GM19043 (cell line): ENCODE measurements around the gene NECTIN3.

Experiments used
- ATAC-seq: cut with Tn5 transposase; IDR thresholded peaks from one replicate; pipeline ENCODE4 v1.9.1; 2021; ENCODE audit warnings: low read depth; ENCODE audit not compliant: unreplicated experiment

The NECTIN3 gene, protein sequence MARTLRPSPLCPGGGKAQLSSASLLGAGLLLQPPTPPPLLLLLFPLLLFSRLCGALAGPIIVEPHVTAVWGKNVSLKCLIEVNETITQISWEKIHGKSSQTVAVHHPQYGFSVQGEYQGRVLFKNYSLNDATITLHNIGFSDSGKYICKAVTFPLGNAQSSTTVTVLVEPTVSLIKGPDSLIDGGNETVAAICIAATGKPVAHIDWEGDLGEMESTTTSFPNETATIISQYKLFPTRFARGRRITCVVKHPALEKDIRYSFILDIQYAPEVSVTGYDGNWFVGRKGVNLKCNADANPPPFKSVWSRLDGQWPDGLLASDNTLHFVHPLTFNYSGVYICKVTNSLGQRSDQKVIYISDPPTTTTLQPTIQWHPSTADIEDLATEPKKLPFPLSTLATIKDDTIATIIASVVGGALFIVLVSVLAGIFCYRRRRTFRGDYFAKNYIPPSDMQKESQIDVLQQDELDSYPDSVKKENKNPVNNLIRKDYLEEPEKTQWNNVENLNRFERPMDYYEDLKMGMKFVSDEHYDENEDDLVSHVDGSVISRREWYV

DNA sequence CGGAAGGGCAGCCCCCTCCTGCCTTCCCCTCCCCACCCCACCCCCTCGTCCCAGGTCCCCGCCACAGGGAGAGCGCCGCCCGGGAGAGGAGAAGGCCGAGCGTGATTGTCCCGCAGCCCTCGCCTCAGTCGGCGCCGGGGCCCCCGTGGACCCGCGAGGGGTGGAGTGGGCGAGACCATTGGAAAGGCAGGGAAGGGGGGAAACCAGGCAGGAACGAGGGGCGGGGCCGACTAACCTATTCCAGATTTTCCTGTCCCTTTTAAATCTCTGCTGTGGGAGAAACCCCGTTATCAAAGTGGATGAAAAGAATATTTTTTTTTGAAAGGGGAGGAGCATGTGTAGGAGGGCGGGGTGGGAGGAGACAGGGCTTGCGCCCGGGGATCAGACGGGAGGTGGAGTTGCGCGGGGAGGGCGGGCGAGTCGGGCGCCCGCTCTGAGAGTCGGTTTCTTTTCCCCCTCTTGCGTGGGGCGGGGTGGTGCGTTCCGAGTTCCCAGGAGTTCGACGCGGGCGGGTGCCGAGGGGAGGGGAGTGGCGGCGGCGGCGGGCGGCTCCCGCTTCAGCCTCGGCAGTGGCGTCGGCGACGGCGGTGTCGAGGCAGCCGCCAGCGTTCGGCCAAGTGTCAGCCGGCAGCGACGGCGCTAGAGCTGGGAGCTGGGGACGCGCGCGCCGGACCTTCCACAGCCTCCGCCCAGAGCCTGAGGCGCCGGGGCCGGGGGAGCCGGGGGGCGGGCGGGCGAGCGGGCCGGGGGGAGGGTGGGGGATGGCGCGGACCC, at the start of gene NECTIN3:
Gene NECTIN3 (plus strand): TSS at position 560 of the 774 bp plus-strand sequence. CDS start 202 bp downstream, at position 762.
- ATAC-seq, result peak; percentile 82

DNA sequence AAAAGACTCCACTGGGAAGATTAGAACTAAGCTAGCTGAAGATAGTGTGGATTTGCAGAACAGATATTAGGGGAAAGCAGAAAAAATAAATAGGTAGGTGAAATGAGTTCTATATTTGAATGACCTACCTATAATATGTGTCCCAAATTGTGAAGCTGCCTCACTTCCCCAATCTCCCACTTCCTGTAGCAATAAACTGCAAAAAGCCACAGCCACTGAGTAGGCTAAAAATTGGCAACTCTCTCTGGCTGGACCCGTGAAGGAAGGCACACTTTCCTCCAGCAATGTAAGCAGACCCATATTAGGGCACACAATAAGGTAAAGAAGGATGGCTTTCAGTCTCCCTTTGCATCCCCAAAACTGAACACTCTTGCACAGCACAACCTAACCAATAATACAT, 43.7 kb upstream of the NECTIN3 start:
- ATAC-seq, result no peak

DNA sequence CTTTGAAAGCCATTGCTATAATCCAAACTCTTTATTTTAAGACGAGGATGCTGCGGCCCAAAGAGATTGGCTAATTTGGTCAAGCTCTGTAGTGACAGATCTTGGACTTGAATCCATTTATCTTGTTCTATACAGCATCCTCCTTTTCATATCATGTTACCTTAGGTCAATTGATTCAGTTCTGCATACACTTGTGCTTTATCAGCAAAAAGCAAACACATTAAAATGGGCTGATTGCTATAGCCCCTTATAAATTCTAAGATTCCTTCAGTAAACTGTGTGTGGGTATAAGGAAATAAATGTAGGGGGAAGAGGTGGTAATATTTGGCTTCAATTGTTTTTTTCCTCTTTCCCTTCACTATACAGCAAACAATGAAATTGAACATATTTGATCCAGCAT, 40.1 kb upstream of the NECTIN3 start:
- ATAC-seq, result no peak

DNA sequence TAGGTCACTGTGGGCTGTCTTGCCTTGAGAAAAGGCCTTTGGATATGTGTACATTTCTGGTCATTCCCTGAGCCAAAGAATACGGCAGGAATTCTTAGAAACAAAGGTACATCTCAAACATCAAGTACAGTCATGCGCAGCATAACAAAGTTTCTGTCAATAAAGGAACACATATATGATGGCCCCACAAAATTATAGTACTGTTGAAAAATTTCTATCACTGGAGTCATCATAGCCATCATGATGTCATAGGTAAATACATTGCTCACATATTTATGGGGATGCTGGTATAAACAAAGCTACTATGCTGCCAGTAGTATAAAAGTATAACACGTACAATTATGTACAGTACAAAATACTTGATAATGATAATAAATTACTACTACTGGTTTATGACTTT, 38.9 kb upstream of the NECTIN3 start:
- ATAC-seq, result no peak

DNA sequence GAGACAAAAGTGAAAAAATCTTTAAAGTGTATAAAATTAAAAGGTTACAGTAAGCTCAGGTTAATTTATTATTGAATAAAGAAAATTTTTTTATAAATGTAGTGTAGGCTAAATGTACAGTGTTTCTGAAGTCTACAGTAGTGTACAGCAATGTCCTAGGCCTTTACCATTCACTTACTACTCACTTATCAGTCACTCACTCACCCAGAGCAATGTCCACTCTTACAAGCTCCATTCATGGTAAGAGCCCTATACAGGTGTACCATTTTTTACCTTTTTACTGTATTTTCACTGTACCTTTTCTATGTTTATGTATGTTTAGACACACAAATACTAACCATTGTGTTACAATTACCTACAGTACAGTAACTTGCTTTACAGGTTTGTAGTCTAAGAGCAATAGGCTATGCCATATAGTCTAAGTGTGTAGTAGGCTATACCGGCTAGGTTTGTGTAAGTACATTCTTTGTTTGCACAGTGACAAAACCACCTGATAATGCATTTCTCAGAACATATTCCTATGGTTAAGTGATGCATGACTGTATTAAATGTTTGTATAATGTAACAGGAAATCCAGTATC, 38.1 kb upstream of the NECTIN3 start:
- ATAC-seq, result no peak

DNA sequence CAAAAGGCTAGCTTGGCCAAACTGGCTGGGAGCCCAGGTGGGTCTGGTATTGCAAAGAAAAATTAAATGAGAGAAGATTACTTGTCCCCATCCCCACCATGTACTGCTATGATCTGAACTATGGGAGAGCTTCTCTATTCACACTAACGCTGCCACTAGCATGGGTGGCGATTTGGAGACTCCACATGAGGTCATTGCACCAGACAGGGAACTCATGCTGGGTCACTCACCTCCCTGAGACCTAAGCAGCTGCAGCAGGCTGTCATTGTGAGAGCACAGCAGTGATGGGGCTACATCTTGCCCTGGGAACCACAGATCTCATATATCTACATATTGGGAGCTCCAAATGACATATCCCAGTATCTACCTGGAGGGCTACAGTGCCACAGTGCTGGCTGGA, 36.3 kb upstream of the NECTIN3 start:
- no peak for ATAC-seq

DNA sequence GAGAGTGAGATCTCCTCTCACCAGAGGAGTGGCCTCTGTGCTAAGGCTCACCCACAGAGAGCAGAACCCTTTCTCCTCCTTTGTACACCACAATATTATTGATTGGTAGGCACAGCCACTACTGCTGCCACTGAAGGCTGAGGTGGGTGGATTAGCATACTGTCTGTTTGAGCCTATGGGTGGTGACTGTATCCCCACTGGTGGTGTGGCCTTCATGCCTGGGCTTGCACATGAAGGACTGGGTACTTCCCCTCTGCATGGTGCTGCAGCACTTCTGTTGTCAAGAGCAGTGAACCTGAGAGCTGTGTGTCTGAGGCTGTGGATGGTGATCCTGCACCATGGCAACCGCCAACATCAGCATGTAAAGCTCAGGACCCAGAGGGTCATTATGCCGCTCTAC, 35.7 kb upstream of the NECTIN3 start:
- no peak for ATAC-seq

DNA sequence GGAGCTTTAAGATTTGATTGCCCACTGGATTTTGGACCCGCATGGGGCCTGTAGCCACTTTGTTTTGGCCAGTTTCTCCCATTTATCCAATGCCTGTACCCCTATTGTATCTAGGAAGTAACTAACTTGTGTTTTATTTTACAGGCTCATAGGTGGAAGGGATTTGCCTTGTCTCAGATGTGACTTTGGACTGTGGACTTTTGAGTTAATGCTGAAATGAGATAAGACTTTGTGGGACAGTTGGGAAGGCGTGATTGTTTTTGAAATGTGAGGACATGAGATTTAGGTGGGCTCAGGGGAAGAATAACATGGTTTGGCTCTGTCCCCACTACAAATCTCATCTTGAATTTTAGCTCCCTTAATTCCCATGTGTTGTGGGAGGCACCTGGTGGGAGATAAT, 30.7 kb upstream of the NECTIN3 start:
- no peak for ATAC-seq

DNA sequence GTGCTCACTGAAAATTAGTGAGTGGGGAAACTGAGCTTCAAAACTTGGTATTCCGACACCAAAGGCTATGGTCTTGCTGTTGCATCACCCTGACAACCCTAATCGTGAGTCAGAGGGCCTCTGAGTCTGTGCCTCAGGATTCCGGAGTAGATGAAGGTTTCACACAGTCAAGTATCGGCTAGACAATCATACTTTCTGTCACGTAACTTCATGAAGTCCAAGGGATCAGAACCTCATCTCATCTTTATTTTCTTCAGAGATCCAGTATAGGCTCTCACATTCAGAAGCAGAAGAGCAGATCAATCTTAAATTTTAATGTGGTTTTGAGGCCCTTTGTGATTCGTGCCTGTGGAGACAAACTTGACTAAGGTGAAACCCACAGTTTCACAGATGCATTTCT, 26.1 kb upstream of the NECTIN3 start:
- no peak for ATAC-seq

DNA sequence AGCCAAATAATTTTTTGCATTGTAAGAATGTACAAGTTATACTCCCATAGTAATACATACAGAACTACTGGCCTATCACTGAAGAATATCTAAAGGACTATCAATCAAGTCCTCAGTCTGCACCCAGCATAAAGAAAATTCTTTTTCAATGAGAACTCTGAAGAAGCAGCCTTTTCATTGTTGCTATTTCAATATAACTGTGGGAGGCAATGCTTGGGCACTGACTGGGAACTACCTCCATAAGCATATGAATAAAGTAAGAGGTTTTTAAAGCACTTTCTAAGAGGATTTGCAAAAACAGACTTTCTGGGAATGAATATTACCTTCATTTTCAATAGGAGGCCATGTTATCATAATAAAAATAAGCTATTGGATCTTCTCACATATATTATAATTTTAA, 24.6 kb upstream of the NECTIN3 start:
- no peak for ATAC-seq

DNA sequence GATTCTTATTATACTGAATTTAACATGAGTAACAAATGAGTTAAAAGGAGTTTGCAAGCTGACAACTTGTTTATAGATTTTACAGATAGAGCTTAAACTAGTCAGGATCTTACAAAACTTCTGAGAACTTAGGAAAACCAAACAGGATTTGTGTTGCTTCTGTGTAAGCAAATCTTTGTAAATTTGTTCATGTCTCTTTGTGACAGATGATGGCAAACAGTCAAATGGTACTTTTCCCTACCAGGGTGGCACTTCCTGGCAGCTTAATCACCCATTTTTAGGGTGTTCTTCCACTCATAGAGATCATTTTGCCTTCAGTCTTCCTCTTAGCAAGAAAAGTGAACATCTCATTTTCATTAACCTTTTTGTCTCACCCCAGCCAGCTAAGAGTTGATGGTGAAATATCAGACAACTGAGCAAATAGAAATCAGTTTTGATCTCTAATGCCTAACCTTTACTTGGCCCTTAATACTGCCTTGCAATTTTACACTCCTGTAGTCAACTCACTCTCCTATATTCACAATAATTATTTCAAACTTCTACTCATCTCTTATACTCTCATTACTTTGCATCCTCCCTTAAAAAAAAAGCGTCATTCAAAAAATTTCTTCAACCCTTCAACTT, 23.7 kb upstream of the NECTIN3 start:
- no peak for ATAC-seq

DNA sequence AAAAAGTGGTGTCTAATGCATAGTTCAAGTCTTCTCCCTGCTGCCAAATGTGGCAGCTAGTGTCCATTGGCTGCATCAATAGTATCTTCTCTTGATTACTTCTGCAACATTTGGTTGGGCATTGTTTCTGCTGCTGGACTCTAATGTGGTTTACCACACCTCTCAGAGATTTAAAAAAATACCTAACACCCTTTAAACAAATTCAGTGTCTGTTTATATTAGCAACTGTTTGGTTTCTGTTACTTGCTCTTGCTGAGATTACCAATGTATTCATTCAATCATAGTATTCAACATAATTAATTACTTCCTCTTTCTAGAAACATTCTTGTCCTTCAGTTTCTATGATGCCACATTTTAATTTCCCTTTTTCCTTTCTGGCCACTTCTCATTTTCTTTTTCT, 20.3 kb upstream of the NECTIN3 start:
- no peak for ATAC-seq

DNA sequence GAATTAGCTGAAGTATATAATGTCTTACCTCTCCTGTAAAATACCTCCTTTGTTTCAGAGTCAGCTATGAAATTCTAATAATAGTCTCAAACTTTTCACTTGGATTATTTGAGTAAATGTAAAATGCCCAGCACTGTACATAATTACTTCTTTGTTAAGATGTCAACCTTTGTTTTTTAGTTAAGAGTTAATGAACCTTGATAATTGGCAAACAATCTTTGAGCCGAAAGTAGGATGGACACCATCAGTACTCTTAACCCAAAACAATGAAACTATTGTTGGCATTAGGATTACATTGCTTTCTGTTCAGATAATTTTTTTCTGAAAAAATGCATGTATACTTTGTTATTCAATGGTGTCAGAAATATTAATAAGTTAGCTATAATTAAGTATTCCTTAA, 3.0 kb upstream of the NECTIN3 start:
- no peak for ATAC-seq

DNA sequence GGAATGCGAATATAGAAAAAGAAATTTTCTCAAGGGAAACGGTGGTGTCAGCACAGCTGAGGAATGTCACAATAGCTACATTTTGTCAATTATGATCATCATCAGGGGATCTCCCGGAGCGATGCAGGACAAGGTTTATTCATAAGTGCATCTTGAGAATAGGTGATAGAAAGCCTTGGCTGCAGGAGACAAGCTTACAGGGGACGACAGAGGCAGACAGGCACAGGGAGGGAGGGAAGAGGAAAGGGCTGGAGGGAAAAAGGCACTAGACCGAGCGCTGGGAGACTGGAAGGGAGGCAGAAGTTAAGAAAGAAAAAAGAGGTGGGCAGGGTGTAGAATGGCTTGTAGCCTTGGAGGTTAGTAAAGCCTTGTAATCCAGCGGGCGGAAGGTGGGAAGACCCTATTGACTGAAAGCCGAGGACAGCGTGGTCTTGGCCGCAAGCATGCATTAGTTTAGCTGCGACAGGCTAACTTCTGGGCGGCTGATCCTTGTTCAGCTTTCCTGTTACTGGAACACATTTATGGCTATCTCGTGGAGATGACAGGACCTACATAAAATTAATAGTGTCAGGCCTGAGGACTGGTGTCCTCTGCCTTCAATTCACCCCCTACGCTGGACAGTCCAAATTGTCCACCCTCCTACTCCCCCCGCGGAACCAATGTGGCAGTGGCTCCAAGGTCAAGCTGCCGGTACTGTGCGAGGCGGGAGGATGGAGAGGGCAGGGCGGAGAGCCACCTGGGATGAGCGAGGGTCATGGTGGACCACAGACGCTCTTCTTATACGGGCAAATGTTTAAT, 1.4 kb upstream of the NECTIN3 start:
- ATAC-seq, result no peak

DNA sequence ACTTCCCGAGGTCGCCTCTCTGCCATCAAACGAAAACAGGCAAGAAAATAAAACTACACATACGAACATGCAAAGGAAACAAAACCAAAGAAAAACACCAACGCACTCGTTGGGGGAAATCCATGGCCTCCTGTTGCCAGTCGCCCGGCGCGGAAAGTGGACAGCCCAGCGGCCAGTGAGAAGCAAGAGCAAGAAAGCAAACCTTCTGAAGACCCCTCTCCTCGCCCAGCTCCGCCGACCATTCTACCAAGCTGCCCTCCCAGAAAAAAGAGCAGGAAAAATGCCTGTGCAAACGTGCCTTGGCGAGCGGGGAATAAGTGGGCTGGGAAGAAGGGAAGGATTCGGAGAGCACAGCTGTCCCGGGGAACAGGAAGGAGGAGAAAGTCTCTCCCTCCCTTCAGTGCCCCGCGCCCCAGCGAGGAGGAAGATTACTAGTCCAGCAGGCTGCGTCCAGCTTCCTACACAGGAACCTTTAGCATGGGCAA, 802 bp upstream of the NECTIN3 start:
- ATAC-seq, result peak; percentile 11

DNA sequence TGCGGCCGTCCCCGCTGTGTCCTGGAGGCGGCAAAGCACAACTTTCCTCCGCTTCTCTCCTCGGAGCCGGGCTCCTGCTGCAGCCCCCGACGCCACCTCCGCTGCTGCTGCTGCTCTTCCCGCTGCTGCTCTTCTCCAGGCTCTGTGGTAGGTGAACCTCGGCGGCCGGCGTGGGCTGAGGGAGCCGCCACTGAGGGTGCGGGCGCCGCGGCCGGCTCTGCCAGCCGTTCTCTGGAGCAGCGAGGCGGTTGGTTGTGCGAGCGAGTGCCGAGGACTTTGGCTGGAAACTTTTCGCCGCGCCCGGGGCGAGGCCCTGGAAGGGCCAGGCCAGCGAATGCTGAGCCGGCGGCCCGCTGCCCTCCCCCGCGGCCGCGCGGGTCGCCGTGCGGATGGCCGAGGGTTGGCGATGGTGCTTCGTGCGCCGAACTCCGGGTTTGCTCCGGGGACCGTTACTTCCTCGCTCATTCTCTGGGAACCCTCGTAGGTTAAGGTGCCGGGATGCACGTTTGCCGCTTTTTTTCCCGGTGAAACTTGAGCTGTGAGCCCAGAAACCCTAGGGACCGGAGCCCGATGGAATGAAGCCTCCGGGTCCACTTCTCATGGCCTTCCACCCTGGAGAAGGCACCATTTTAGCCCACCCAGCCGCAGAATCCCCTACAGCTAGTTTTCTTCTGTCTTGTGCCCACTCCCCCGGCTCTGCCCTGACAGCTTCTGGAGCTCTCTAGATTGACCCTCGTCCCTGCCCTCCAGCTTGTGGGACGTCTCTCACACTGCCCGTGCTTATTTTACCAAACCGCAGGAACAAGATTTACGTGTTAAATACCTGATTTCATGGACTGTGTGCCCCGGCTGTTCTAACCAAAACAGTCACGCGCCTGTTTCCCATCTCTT, 660 bp downstream of the NECTIN3 start:
- ATAC-seq, result peak; percentile 21

DNA sequence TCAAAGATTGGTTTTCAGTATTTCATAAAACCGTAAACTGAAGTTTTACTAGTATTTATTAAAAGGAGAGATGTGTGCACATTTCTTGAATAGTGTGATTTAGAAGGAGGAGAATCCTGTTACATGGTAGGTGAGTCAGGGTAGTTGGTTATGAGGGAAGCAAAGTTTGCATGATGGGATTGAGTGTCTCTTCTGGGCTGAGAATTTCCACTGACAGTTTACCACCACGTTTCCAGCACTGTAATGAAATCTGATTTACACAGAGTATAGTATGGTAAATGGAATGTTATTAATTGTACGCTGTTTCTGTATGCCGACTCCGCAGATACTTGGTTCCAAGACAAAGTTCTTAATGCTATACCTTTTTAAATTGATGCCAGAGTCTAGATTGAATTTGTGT, 1.6 kb downstream of the NECTIN3 start:
- ATAC-seq, result no peak

DNA sequence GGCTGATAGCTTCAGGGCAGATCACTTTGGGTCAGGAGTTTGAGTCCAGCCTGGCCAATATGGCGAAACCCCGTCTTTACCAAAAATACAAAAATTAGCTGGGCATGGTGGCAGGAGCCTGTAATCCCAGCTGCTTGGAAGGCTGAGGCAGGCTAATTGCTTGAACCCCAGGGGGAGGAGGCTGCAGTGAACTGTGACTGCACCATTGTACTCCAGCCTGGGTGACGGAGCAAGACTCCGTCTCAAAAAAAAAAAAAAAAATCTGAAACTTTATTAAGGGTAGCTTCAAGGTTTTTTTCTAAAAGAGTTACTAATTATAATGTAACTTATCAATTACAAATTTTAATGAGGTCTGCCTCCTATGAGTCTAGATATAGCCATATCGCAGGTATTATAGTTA, 5.1 kb downstream of the NECTIN3 start:
- no peak for ATAC-seq

DNA sequence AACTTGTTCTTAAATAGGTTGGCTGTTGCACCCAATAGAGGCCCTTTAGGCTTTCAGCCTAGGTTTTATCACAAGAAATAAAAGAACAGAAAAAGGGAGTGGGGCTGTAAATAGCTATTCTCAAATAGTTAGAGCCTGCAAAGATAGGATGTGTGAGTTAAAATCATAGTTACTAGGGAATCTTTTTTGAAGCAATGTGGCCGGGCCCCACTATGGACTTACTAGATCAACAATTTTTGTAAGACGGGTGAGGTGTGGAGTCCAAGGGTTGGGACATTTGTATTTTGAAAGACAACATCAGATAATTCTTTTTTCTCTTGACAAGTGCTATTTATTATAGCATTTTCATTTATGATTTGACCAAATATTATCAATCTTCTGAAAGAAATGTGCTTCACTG, 5.8 kb downstream of the NECTIN3 start:
- ATAC-seq, result no peak
